HEK293 (cell line): ENCODE measurements around the gene DPM2.

Experiments
- CTCF ChIA-PET: fragments of 350-600 bp; formaldehyde crosslinking; extraction: SDS; loops from one replicate; lab custom pipeline; 2021; ENCODE audit warnings: antibody characterized with exemption; lab: Yijun Ruan, JAX
- POLR2A ChIA-PET: fragments of 300-600 bp; formaldehyde crosslinking; extraction: SDS; loops from one replicate; lab custom pipeline; 2020; ENCODE audit warnings: antibody characterized with exemption, inconsistent platforms; lab: Yijun Ruan, JAX
- H3K27ac ChIP-seq: fragments of 200-500 bp; sonication (Bioruptor generic); 2 replicates; pipeline ENCODE4 v1.5.1; 2014; ENCODE audit warnings: low read depth, low read length, control low read depth, inconsistent platforms; ENCODE audit errors: extremely low read depth
- H3K36me3 ChIP-seq, 2 experiments: fragments of 200-500 bp in 1 of 2; sonication (Bioruptor generic) in 1 of 2; 1 replicate in 1 of 2; 2 replicates in 1 of 2; pipeline ENCODE4 v1.5.1; 2014 to 2017; ENCODE audit warnings: inconsistent platforms in 2 of 2, low read length in 2 of 2; ENCODE audit not compliant: control insufficient read depth in 2 of 2, insufficient read depth in 1 of 2
- H3K4me1 ChIP-seq: fragments of 200-500 bp; sonication (Bioruptor generic); 2 replicates; pipeline ENCODE4 v1.5.1; 2014; ENCODE audit warnings: mild to moderate bottlenecking, low read length, inconsistent platforms; ENCODE audit not compliant: control insufficient read depth, insufficient read depth
- H3K4me3 ChIP-seq: 2 replicates; pipeline ENCODE4 v1.5.1; 2011; ENCODE audit warnings: low read depth, mild to moderate bottlenecking, control low read depth, low read length, moderate library complexity
- H3K9me3 ChIP-seq: fragments of 200-500 bp; sonication (Bioruptor generic); 2 replicates; pipeline ENCODE4 v1.5.1; 2014; ENCODE audit warnings: low read depth, low read length, inconsistent platforms; ENCODE audit not compliant: control insufficient read depth, insufficient read depth
- EGR2 ChIP-seq: fragments of 450-650 bp; formaldehyde crosslinking; IDR thresholded peaks from 2 replicates; pipeline ENCODE4 v1.5.1; 2016; ENCODE audit warnings: low read depth, missing biosample characterization, missing genetic modification characterization
- GFI1B ChIP-seq: fragments of 450-650 bp; formaldehyde crosslinking; IDR thresholded peaks from 2 replicates; pipeline ENCODE4 v1.5.1; 2016; ENCODE audit warnings: missing biosample characterization, missing genetic modification characterization
- INSM2 ChIP-seq: fragments of 450-650 bp; formaldehyde crosslinking; IDR thresholded peaks from 2 replicates; pipeline ENCODE4 v1.5.1; 2016; ENCODE audit warnings: missing biosample characterization, missing genetic modification characterization
- KLF10 ChIP-seq: fragments of 450-650 bp; IDR thresholded peaks from 2 replicates; pipeline ENCODE4 v1.5.1; 2018; ENCODE audit warnings: missing biosample characterization, mild to moderate bottlenecking, missing genetic modification characterization
- OVOL3 ChIP-seq: fragments of 450-650 bp; formaldehyde crosslinking; IDR thresholded peaks from 2 replicates; pipeline ENCODE4 v1.5.1; 2016; ENCODE audit warnings: missing biosample characterization, missing genetic modification characterization
- PRDM4 ChIP-seq: fragments of 450-650 bp; formaldehyde crosslinking; IDR thresholded peaks from 2 replicates; pipeline ENCODE4 v1.5.1; 2017; ENCODE audit warnings: missing biosample characterization, missing genetic modification characterization
- ZEB2 ChIP-seq: fragments of 450-650 bp; formaldehyde crosslinking; IDR thresholded peaks from 2 replicates; pipeline ENCODE4 v1.5.1; 2016; ENCODE audit warnings: missing biosample characterization, missing genetic modification characterization
- ZNF121 ChIP-seq: fragments of 450-650 bp; formaldehyde crosslinking; IDR thresholded peaks from 2 replicates; pipeline ENCODE4 v1.5.1; 2016; ENCODE audit warnings: missing biosample characterization, missing genetic modification characterization
- ZNF155 ChIP-seq: fragments of 450-650 bp; formaldehyde crosslinking; IDR thresholded peaks from 2 replicates; pipeline ENCODE4 v1.5.1; 2016; ENCODE audit warnings: missing biosample characterization, missing genetic modification characterization
- ZNF19 ChIP-seq: fragments of 450-650 bp; formaldehyde crosslinking; IDR thresholded peaks from 2 replicates; pipeline ENCODE4; 2016; ENCODE audit warnings: missing biosample characterization, missing genetic modification characterization, low read depth
- ZNF221 ChIP-seq: fragments of 450-650 bp; formaldehyde crosslinking; IDR thresholded peaks from 2 replicates; pipeline ENCODE4 v1.5.1; 2017; ENCODE audit warnings: missing biosample characterization, missing genetic modification characterization, borderline replicate concordance
- ZNF239 ChIP-seq: fragments of 450-650 bp; formaldehyde crosslinking; IDR thresholded peaks from 2 replicates; pipeline ENCODE4 v1.5.1; 2016; ENCODE audit warnings: missing biosample characterization, missing genetic modification characterization
- ZNF248 ChIP-seq: fragments of 450-650 bp; formaldehyde crosslinking; IDR thresholded peaks from 2 replicates; pipeline ENCODE4 v1.5.1; 2017; ENCODE audit warnings: missing biosample characterization, missing genetic modification characterization
- ZNF350 ChIP-seq: fragments of 450-650 bp; formaldehyde crosslinking; IDR thresholded peaks from 2 replicates; pipeline ENCODE4 v1.5.0; 2017; ENCODE audit warnings: missing biosample characterization, mild to moderate bottlenecking, missing genetic modification characterization
- ZNF394 ChIP-seq: fragments of 450-650 bp; formaldehyde crosslinking; IDR thresholded peaks from 2 replicates; pipeline ENCODE4 v1.5.1; 2016; ENCODE audit warnings: missing biosample characterization, missing genetic modification characterization, mild to moderate bottlenecking, moderate library complexity, borderline replicate concordance
- ZNF426 ChIP-seq: fragments of 450-650 bp; formaldehyde crosslinking; IDR thresholded peaks from 2 replicates; pipeline ENCODE4 v1.5.1; 2017; ENCODE audit warnings: missing biosample characterization, missing genetic modification characterization, mild to moderate bottlenecking, inconsistent platforms, moderate library complexity
- ZNF530 ChIP-seq: fragments of 450-650 bp; formaldehyde crosslinking; IDR thresholded peaks from 2 replicates; pipeline ENCODE4 v1.5.1; 2016; ENCODE audit warnings: low read depth, missing biosample characterization, missing genetic modification characterization
- ZNF561 ChIP-seq: fragments of 450-650 bp; IDR thresholded peaks from 2 replicates; pipeline ENCODE4 v1.5.1; 2018; ENCODE audit warnings: missing biosample characterization, missing genetic modification characterization, borderline replicate concordance
- ZNF660 ChIP-seq: fragments of 450-650 bp; IDR thresholded peaks from 2 replicates; pipeline ENCODE4 v1.5.1; 2018; ENCODE audit warnings: missing biosample characterization, mild to moderate bottlenecking, missing genetic modification characterization
- ZNF776 ChIP-seq: fragments of 450-650 bp; formaldehyde crosslinking; IDR thresholded peaks from 2 replicates; pipeline ENCODE4 v1.5.0; 2017; ENCODE audit warnings: missing biosample characterization, missing genetic modification characterization, borderline replicate concordance
- ZNF791 ChIP-seq: fragments of 450-650 bp; formaldehyde crosslinking; IDR thresholded peaks from 2 replicates; pipeline ENCODE4 v1.5.1; 2016; ENCODE audit warnings: missing biosample characterization, missing genetic modification characterization
- TF ChIP-seq, protein P1 (sequence below): fragments of 450-650 bp; formaldehyde crosslinking; IDR thresholded peaks from 2 replicates; pipeline ENCODE4; 2016; ENCODE audit warnings: missing biosample characterization, missing genetic modification characterization
- TF ChIP-seq, protein P2 (sequence below): fragments of 450-650 bp; formaldehyde crosslinking; IDR thresholded peaks from 2 replicates; pipeline ENCODE4 v1.5.1; 2016; ENCODE audit warnings: missing biosample characterization, missing genetic modification characterization
- TF ChIP-seq, protein P3 (sequence below): fragments of 450-650 bp; formaldehyde crosslinking; conservative IDR thresholded peaks from 2 replicates; pipeline ENCODE4 v1.5.1; 2016; ENCODE audit warnings: low read depth, missing biosample characterization, missing genetic modification characterization
- TF ChIP-seq, protein P4 (sequence below): fragments of 450-650 bp; formaldehyde crosslinking; optimal IDR thresholded peaks from 2 replicates; pipeline ENCODE3; 2016; ENCODE audit warnings: missing biosample characterization, mild to moderate bottlenecking, missing genetic modification characterization

The DPM2 gene

DNA sequence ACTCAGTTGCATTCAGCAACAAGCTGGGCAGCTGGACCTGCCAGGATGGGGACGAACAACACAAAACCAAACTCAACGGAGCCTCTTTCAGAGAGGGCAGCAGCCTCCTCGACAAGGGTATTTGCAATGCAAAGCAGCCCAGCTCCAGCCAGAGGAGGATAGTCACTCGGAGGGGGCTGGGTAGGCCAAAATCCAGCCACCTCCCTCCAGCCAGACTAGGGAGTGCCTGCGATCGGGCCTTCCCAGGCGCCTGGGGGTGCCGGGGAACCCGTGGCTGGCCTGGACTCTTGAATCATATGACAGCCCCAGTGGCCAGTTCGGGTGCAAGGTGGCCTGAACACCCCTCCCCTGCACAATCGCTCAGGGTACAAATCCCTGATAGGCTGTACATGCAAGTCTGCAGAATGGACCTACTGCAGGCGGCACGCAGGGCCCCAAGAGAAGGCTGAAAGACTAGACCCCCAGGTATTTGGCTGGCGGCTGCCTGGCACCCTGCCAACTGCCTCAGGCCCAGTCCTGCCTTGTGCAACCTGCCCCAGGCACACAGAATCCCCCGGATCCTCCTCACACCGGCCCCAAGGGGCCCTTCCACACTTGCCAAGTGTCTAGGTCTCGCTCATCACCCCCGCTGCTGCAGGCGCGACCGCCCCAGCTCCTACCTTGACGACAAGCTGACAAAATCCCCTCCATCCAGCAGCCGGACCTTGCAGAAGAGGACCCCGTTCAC, 41.8 kb upstream of the DPM2 start:
- POLR2A ChIA-PET, result interaction anchor here (0.6 to 2.8 kb wide), 9 partner anchors 9 to 392 kb away, joined by 3 to 19 read pairs (median 6); partner anchors contain the start of gene URM1
- peaks cover 6% of the 10 kb centered on the region; the same call in 1 of the 2 replicates for H3K4me1 ChIP-seq
- H3K4me3 ChIP-seq, result peak overlapping the region; percentile 66
- CTCF ChIA-PET, result interaction anchor here (1.0 to 10.0 kb wide), 9 partner anchors 25 to 145 kb away, joined by 3 to 94 read pairs (median 4); no protein-coding TSS in a partner anchor
- H3K36me3 ChIP-seq, result peaks cover 0 to 3% of the 10 kb centered on the region in 2 experiments; a peak in 1 of 3 replicates
- peak overlapping the region; percentile 81; the same call in 1 of the 2 replicates for H3K27ac ChIP-seq
- no peaks in the 10 kb centered on the region for H3K9me3 ChIP-seq
- TF ChIP-seq, protein P1, sequence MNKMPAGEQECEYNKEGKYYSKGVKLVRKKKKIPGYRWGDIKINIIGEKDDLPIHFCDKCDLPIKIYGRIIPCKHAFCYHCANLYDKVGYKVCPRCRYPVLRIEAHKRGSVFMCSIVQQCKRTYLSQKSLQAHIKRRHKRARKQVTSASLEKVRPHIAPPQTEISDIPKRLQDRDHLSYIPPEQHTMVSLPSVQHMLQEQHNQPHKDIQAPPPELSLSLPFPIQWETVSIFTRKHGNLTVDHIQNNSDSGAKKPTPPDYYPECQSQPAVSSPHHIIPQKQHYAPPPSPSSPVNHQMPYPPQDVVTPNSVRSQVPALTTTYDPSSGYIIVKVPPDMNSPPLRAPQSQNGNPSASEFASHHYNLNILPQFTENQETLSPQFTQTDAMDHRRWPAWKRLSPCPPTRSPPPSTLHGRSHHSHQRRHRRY (tag by site-specific recombination), result no peak
- no peak for TF ChIP-seq ZNF19 (tag by site-specific recombination)
- no peak for TF ChIP-seq ZNF221 (tag by site-specific recombination)
- TF ChIP-seq INSM2, result no peak
- TF ChIP-seq, protein P2, sequence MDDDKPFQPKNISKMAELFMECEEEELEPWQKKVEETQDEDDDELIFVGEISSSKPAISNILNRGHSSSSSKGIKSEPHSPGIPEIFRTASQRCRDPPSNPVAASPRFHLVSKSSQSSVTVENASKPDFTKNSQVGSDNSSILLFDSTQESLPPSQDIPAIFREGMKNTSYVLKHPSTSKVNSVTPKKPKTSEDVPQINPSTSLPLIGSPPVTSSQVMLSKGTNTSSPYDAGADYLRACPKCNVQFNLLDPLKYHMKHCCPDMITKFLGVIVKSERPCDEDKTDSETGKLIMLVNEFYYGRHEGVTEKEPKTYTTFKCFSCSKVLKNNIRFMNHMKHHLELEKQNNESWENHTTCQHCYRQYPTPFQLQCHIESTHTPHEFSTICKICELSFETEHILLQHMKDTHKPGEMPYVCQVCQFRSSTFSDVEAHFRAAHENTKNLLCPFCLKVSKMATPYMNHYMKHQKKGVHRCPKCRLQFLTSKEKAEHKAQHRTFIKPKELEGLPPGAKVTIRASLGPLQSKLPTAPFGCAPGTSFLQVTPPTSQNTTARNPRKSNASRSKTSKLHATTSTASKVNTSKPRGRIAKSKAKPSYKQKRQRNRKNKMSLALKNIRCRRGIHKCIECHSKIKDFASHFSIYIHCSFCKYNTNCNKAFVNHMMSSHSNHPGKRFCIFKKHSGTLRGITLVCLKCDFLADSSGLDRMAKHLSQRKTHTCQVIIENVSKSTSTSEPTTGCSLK, result no peak
- TF ChIP-seq ZNF248 (tag by site-specific recombination), result 0 out of 2 replicates have a peak, but pooled peaks have one; percentile 31
- TF ChIP-seq ZNF530, result no peak
- no peak for TF ChIP-seq OVOL3 (tag by site-specific recombination)
- no peak for TF ChIP-seq ZNF776 (tag by site-specific recombination)
- TF ChIP-seq ZNF394 (tag by site-specific recombination), result no peak
- peak; percentile 28; the same call in 1 of the 2 replicates for TF ChIP-seq ZNF561
- no peak for TF ChIP-seq ZNF239 (tag by site-specific recombination)
- no peak for TF ChIP-seq PRDM4 (tag by site-specific recombination)
- TF ChIP-seq, protein P3, sequence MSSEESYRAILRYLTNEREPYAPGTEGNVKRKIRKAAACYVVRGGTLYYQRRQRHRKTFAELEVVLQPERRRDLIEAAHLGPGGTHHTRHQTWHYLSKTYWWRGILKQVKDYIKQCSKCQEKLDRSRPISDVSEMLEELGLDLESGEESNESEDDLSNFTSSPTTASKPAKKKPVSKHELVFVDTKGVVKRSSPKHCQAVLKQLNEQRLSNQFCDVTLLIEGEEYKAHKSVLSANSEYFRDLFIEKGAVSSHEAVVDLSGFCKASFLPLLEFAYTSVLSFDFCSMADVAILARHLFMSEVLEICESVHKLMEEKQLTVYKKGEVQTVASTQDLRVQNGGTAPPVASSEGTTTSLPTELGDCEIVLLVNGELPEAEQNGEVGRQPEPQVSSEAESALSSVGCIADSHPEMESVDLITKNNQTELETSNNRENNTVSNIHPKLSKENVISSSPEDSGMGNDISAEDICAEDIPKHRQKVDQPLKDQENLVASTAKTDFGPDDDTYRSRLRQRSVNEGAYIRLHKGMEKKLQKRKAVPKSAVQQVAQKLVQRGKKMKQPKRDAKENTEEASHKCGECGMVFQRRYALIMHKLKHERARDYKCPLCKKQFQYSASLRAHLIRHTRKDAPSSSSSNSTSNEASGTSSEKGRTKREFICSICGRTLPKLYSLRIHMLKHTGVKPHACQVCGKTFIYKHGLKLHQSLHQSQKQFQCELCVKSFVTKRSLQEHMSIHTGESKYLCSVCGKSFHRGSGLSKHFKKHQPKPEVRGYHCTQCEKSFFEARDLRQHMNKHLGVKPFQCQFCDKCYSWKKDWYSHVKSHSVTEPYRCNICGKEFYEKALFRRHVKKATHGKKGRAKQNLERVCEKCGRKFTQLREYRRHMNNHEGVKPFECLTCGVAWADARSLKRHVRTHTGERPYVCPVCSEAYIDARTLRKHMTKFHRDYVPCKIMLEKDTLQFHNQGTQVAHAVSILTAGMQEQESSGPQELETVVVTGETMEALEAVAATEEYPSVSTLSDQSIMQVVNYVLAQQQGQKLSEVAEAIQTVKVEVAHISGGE (tag by site-specific recombination), result no peak
- TF ChIP-seq ZNF121 (tag by site-specific recombination), result no peak
- TF ChIP-seq ZNF660 (tag by site-specific recombination), result peak; percentile 72; the same call in 1 of the 2 replicates
- TF ChIP-seq, protein P4, sequence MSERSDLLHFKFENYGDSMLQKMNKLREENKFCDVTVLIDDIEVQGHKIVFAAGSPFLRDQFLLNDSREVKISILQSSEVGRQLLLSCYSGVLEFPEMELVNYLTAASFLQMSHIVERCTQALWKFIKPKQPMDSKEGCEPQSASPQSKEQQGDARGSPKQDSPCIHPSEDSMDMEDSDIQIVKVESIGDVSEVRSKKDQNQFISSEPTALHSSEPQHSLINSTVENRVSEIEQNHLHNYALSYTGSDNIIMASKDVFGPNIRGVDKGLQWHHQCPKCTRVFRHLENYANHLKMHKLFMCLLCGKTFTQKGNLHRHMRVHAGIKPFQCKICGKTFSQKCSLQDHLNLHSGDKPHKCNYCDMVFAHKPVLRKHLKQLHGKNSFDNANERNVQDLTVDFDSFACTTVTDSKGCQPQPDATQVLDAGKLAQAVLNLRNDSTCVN (tag by site-specific recombination), result no peak
- TF ChIP-seq ZNF791 (tag by site-specific recombination), result no peak
- no peak for TF ChIP-seq EGR2 (tag by site-specific recombination)
- peak; percentile 61; the same call in 1 of the 2 replicates for TF ChIP-seq KLF10 (tag by site-specific recombination)
- no peak; the same call in 1 of the 2 replicates for TF ChIP-seq ZEB2
- TF ChIP-seq ZNF350 (tag by site-specific recombination), result no peak
- no peak for TF ChIP-seq ZNF426
- TF ChIP-seq ZNF155, result no peak
- no peak for TF ChIP-seq GFI1B (tag by site-specific recombination)
